Forelimb muscle (tissue), 1 donor: Measurements from ENCODE around the gene LZTS2. TPM values are rescaled to one million over a fixed set of nuclear protein-coding genes. Genes with fewer than 3 reads are reported as not detected.
"Not testable (repeated sequence)": the region's sequence is repeated elsewhere in the genome, so short reads cannot be mapped to it uniquely, and the experiment has no call there.

Experiments used
- DNase-seq: peaks from one replicate; pipeline ENCODE4 v3.0.0-alpha.2; 2013; ENCODE audit warnings: low read depth
- polyA plus RNA-seq: library from polyadenylated mRNA; unstranded; fragments of 120-200 nt; gene quantifications from one replicate; pipeline ENCODE4 v1.2.1, GENCODE V29; 2013; ENCODE audit not compliant: insufficient read length

LZTS2 gene
- polyA plus RNA-seq, 1 donor: 60.9 TPM

DNA sequence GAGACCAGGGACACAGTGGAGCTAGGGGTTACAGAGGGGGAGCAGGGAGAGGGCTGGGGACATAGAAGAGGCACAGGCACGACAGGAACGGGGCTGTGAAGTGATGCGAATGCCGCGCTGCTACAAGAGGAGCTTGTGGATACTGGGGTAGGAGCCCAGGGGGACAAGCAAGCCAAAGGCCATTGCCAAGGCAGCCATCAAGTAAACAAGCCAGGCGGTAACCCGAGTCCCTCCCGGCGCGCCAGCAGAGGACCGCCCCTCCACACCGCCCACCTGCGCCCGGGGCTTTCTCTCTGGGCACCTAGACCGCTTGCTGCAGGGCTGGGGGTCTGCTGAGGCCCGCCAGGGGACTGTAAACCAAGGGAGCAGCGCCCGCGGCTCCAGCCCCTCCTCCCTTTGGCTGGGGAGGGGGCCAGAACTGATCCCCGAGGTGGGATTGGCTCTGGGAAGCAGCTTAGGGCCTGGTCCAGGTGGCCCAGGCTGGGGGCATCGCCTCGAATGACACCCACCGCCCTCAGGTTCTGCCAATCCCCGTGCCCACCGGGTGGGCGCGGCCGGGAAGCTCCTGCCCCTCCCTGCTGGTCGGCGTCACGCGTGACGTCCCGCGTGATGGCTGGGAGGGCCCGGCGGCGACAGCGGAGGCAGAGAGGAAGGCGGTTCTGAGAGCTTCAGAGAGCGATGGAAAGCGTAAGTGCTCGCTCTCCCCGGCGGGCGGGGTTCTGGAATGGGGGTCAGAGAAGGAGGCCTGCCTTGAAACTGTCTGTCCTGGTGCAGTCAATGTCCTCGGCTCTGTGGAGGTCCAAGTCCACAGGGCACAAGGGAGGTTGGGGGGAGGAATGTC, 32.4 kb downstream of the LZTS2 start:
- DNase-seq: no peak

DNA sequence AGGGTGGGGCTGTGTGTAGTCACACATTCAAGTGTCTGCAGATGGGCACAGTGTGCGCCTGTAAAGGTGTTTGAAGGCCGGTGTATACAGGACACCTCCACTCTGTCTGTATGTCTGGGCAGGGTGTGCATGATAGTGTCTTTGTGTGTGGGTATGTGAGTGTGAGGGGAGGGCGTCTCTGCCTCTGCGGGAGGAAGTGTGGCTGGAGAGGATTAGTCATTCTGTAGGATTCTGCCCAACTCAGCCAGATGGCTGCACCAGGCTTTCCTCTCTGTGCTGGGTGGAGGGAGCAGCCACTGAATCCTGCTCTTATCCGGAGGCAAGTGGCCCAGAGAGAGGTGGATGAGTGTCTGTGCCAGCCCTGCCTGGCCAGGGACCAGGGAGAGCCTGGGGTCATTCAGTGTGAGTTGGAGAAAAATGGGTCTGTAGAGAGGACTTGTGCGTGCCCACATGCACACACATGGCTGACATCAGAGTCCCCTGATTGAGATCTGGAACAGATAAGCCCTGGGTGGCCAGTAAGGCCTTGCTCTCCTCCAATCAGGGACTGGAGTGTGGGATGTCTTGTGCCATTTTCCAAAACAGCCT, 33.1 kb downstream of the LZTS2 start:
- DNase-seq: peak; percentile 48

DNA sequence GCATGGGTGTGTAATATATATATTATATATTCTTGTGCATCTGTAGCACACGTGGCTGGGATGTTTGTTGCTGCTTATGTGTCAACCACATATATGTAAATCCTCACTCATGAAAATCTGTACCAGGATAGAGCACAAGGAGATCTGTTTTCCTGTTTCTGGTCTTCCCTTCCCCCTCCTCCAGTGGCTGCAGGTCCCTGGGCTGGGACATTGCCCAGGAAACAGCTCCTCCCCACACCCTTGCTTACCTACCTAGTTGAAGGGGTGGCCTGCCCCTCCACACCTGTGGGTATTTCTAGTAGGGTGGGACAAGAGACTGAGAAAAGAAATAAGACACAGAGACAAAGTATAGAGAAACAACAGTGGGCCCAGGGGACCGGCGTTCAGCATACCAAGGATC, 33.7 kb downstream of the LZTS2 start:
- DNase-seq: no peak

DNA sequence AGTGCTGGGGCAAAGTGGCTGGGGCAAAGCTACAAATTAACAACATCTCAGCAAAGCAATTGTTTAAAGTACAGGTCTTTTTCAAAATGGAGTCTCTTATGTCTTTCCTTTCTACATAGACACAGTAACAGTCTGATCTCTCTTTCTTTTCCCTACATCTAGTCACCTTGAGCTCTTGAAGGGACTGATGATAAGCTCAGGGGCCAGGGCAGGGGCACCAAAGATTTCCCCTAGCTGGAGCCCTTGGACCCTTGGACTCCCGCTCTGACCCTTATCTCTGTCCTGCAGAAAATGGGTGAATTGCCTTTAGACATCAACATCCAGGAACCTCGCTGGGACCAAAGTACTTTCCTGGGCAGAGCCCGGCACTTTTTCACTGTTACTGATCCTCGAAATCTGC, 34.8 kb downstream of the LZTS2 start:
- DNase-seq: not testable (repeated sequence)

DNA sequence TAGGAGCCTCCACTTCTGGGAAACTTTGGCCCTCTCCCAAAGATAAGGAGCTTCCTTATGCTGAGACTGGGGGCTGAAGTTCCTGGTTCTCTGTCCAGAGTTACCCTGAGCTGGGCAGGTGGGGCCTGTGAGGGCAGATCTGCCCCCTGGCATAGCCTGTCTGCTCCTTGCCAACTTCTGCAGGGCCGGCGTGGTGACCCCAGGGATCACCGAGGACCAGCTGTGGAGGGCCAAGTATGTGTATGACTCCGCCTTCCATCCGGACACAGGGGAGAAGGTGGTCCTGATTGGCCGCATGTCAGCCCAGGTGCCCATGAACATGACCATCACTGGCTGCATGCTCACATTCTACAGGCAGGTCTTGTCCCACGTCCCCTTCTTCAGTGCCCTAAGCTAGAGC, 35.7 kb downstream of the LZTS2 start:
- no peak for DNase-seq

DNA sequence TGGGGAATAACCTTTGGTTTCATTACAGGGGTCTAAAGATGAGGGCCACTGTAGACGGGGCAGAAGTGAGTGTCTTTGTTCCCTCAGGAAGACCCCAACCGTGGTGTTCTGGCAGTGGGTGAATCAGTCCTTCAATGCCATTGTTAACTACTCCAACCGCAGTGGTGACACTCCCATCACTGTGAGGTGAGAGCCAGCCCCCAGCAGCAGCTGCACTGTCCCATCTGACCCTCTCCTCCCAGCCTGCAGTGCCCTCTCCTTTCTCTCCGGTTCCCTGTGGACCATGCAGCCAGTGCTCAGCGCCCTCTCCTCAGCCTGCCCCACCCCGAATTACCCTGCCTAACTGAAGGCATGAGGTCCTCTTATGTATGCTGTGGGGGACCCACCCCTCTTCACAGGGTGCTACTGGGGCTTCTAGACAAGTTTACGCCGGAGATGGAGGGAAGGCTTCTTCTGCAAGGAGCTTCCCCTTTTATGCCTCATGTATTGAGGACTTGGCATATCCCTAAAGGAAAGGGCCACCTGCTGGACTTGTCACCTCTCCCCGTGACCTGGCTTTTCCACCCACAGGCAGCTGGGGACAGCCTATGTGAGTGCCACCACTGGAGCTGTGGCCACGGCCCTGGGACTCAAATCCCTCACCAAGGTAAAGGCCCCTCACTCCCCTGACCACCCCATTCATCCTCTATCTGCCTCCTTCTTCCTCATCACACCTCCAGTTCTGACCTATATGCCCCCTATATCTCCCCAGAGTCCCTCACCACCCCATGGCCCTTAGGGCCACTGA, 36.5 kb downstream of the LZTS2 start:
- no peak for DNase-seq

DNA sequence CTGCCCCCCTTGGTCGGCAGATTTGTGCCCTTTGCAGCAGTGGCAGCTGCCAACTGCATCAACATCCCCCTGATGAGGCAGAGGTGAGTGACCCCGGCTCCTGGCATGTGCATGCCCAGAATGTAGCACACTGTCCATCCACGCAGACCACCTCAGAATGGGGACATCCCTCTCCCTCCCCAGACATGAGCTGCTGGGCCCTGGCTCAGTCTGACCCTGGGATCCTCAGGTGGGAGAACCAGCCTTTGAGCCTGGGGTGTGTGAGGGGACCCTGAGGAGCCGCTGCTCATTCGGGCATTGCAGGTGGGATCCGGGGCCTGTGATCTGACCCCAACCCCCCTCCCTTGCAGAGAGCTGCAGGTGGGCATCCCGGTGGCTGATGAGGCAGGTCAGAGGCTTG, 37.1 kb downstream of the LZTS2 start:
- DNase-seq: no peak

DNA sequence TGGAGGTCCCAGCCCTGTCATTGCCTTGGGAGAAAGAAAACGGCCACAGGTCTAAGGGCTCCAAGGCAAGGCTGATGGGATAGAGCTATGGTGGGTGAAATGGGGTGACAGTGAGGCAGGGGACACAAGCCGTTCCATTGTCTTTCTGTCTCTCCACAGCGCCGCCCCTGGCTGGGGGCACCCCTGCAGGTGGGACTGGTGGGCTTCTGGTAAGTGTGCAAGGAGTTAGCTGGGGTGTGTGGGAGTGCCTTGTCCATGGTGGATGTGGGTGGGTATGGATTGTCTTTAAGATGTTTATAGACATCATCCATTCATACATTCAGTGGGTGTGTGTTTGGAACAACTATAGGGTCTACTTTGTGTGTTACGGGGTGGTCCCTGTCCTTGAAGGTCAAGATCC, 38.9 kb downstream of the LZTS2 start:
- DNase-seq: no peak

DNA sequence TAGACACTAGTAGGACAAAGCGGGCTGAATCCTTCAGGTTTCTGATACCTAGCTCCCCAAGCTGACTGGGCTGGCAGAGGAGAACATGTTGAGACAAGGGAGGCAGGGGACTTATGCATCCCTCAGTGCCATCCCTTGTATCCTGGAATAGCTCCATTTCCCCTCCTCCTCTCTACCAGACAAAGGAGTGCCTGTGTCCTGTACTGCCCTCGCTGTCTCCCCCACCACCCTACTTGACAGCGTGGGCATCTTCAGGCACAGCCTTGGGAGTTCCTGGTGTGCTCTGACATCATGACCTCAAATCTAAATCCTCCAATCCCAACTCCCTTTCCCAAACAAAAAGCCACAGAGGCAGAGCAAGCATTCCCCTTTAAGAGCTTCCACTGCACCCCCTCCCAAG, 40.5 kb downstream of the LZTS2 start:
- no peak for DNase-seq

DNA sequence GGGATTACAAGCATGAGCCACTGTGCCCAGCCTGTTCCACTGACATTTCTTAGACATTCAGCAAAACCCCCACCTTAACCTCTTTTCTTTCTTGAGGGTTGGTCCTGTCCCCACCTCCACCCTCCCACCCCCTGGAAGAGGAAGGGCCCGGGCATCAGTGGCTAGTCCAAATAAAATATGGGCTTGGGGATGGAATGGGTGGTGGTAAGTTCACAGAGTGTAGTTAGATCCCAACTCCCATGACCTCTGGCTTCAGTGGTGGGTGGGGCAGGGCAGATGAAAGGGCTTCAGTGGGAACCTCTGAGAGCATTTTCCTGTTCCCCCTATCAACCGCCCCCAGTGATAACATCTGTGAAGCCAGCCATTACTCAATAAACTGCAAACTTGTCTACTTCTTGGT, 41.2 kb downstream of the LZTS2 start:
- no peak for DNase-seq

DNA sequence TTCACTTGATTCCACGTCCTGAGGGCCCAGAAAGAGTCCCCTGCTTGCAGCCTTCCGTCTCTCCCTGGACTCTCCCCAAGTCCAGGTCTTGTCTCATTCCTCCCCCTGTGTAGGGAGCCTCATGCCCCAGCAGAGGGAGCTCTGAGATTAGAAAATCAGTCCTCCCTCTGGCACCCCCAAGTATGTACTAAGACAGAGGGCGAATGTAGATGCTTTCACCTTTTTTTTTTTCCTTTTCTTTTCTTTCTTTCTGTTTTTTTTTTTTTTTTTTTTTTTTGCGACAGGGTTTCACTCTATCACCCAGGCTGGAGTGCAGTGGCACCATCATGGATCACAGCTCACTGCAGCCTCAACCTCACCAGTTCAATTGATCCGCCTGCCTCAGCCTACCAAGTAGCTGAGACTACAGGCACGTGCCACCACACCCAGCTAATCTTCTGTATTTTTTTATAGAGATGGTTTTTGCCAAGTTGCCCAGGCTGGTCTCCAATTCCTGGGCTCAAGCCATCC, 41.7 kb downstream of the LZTS2 start:
- peak; percentile 67 for DNase-seq

DNA sequence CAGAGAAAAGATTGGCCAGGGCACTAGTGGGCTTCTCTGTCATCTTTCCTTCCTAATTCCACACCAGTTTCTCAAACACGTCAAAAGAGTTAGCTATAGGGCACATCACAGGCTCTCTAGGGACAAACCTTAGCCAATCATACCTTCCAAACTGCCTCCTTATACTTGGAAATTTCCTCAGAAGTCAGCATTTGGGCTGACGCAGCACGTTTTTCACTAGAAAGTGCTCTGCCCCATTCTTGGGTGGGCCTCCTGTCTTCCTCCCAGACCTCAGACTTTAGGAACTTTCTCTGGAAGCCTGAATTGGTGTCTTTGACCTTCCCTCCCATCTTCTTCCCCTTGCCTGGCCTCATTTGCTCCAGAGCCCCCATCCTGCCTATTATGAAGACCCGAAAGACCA, 42.5 kb downstream of the LZTS2 start:
- DNase-seq: no peak

DNA sequence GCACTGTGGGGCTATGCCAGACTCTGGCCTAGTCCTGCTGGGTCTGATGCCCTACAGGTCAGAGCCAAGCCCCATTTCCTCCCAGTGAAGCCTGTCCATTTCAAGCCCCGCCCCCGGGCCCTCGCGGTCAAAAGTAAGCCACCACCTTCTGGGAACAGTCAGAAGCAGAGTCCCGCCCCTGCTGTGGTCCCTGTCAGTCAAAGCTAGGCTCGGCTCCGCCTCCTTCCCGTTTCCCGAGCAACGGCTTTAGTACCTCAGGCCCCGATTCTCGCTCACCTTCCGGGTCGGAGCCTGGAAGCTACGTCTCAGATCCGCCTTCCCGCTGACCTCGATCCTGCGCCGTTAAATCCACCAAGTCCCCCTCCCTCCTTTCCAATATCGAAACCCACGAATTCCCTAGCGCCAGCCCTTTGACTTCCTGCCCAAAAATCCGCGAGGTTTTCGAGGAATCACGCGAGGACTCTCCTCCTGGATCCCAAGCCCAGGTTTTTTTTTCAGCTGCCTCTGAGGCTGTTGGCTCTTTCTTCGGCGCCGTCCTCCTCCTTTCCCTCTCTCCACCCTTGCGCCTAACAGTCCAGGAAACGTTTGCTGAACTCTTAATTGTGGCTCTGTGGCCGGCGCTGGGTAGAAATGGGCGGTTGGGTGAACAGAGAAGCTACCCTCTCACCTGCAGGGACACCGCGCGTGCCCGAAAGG, 43.2 kb downstream of the LZTS2 start:
- DNase-seq: peak; percentile 90

DNA sequence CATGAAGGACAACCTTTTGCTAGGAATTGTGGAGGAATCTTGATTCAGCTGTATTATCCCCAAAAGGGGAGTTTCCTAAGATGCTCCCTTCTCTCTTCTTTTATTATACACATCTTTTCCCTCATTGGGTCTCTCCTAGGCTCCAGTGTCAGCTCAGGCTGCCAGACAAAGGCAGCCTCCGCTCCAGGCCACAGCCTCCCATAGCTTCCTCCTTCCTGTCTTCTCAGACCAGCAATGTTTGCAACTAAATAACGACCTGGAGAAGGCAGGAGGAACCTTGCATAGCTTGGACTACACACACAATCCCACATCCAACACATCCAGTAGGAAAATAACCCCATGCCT, 43.7 kb downstream of the LZTS2 start:
- no peak for DNase-seq

DNA sequence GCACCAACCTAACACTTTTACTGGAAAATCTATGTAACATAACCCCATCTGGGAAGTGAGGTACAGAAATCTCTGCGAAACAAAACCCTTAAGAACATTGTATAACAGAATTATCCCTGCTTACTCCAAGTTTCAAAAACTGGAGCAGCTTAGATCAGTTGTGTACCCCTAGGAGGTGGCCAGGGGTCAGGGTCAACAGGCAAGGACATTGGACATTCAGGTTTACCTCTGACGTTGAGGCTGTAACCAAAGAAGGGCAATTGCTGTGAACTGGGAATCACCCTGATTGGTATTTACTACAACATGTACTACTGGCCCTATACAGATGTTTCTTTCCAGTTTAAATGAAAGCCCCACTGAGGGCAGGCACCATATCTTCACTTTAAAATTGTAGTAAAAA, 44.5 kb downstream of the LZTS2 start:
- DNase-seq: no peak

DNA sequence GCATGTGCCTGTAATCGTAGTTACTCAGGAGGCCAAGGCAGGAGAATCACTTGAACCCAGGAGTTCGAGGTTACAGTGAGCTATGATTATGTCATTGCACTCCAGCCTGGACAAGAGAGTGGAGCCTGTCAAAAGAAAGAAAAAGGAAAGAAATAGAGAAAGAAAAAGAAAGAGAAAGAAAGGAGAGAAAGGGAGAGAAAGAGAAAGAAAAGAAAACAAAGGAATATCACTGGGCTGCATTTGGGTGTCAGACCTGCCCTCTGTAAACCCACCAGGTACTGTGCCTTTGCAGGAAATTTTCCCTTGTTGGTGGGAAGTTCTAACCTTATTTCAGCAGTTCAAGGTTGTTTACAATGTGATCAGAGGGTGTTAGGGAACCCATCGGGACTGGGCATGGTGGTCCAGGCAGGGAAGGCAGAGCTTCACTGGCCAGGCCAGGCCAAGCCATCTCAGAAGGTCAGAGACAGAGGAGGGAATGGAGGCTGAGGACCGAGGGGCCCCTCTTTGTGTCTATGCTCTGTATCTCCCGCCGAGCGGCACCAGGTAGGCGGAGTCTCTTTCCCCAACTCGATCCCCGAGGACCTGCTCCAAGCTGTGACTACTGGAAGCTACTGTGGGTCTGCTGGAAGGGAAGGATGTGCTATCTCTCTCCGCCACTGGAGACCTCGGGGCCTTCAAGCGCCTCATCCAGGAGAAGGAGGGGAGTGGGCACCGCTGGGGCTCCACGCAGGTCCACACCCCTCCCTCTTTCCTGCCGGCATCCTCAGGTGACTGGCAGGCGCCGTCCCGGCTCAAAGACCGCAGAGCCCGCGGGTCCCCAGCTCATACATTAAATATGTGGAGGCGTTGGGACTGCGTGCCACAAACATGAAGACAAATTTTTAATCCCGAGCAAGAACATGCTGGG, 47.0 kb downstream of the LZTS2 start:
- DNase-seq: no peak

DNA sequence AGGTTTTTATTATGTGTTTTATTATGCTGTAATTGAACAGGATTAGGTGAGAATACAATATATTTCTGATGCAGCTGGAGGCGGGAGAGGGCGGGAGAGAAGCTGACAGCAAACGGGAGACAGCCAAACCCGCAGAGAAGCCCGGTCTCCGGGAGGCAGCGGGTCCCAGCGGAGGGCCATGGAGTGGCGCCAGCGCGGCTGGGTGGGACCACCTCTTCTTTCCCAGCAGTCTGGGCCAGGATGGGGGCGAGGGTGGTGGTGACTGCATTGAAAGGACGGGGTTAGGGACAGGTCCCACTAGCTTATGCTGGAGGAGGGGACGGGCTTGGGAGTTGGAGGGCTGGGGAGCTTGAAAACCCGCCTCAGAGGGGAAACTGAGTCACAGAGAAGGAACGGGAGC, 47.7 kb downstream of the LZTS2 start:
- no peak for DNase-seq

DNA sequence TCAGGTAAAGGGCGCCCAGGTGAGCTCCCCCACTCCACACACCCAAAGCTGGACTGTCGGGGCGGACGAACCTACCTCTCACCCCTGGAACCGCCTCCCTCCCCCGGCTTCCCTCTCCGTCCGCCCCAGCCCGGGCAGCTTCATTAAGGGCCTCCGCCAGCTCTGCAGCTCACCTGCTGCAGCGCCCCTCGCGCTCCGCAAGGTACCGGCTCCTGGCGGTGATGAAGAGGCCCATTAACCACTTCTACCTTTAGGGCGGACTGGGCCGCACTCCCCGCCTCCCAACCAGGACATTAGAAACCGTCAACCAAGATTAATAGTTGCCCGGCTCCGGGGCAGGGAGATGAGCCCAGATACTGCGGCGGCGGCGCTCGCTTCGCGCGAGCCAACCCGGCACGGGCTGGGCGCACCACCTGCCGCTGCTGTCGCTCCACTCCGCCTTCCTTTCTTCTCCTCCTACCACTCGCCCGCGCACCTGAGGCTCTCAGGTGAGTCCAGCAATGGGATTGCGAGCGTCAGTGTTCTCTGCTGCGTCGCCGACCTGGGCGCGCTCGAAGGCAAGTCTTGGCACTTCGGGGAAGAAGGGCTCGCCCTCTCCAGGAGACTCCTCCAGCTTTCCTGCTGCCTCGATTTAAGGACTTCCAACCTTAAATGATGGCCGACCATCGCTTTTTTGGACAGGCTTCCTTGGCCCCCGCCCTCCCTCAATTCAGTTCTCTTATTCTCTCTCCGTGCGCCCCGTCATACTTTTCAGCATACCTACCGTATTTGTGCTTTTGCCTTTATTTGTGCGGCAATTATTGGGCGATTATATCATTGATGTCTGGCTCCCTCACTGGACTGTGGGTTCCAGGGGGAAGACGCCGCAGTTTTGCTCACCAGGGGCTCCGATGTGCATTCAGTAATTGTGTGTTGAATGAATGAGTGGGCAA, 48.6 kb downstream of the LZTS2 start:
- no peak for DNase-seq

DNA sequence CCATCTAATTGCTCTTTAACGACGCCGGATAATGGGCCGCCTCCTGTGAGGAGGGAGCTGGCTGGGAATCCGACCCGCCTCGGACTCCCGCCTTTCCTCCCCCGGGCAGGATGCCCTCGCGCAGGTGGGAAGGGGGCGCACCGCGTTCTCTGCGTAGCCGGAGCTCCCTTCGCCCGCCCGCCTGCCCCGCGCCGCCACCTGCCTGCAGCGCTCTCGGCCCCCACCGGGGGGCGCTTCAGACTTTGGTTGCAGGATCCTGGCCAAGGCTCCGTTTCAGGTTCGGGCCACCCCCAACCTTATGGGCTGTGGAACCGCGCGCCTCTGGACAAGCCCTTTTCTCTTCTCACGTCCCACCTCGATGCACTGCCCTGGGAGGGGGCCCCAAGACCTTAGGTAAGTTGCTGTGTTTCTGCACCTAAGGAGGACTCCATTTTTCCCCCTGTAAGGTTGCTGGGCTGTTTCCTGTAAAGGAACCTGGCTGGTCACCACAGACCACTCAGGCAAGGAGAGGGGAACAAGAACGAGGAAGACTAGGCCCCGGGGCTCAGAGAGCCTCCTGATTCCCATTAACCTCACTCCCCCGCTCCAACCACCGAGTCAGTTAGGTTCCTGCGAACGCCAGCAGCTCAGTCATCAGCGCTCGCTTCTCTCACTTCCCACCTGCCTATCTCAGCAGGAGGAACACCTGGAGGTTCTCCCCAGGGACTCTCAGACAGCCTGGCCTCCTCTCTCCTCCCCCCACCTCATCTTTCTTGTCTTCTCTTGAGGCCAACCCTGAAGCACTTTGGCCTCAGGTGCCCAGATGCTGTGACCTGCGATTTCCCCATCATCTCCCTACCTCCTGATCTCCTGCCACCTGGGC, 50.8 kb downstream of the LZTS2 start:
- DNase-seq: no peak
